ENCODE results near the gene SLC24A3. TPM values are rescaled to one million over a fixed set of nuclear protein-coding genes. Genes with fewer than 3 reads are reported as not detected.

SLC24A3 gene
- total and polyA plus RNA-seq, 2 experiments from 2014 or later: 0.81 to 2.5 TPM

DNA sequence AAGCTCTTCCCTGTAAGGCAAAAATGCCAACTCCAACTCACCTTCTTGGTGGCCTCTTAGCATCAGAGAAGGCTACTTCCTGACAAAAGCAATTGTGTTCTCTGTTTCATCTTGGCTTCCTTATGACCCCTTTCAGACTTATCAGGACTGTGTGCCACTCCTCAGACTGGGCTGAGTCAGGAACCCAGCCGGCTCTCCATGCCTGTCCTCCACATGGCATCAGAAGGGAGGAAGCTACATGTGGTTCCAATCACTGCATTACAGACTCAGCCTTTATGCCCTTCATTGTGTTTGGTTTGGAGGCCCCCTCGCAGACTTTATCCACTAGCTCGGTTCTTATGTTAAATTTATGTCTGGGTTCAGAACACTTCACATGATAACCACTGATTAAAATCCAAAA is 142.5 kb downstream of the SLC24A3 start:
- Histone ChIP-seq H3K4me3 (no peak overlapping the region), H3K27ac (ENCODE audit: low read depth) (no peak overlapping the region), H3K9me2 (ENCODE audit: insufficient read depth) (peaks cover 19% of the 10 kb centered on the region; the same call in 1 of the 2 replicates), H3K4me2 (no peak overlapping the region), H3K27me3 (ENCODE audit: insufficient read depth) (no peaks in the 10 kb centered on the region), H3K79me2 (replicated peaks; ENCODE audit: insufficient read depth) (no peaks in the 10 kb centered on the region), H3F3A (replicated peaks; ENCODE audit: low read depth) (no peaks in the 10 kb centered on the region), H4K20me1 (replicated peaks; ENCODE audit: insufficient read depth) (no peaks in the 10 kb centered on the region), H3K36me3 (ENCODE audit: insufficient read depth) (no peaks in the 10 kb centered on the region), H2AFZ (no peak overlapping the region), H3K4me1 (ENCODE audit: insufficient read depth) (no peaks in the 10 kb centered on the region)
- Mint-ChIP-seq H3K36me3 (ENCODE audit: low read depth) (no peaks in the 10 kb centered on the region), H3K4me3 (no peak overlapping the region), H3K4me1 (no peaks in the 10 kb centered on the region), H3K9me3 (no peaks in the 10 kb centered on the region), H3K27ac (peak overlapping the region; percentile 39; the same call in 1 of the 2 replicates), H3K27me3 (ENCODE audit: insufficient read depth, low read depth, poor library complexity) (no peaks in the 10 kb centered on the region)
- ATAC-seq (no peak), DNase-seq (ENCODE audit: low spot score) (no peak)
- TF ChIP-seq, protein P1, sequence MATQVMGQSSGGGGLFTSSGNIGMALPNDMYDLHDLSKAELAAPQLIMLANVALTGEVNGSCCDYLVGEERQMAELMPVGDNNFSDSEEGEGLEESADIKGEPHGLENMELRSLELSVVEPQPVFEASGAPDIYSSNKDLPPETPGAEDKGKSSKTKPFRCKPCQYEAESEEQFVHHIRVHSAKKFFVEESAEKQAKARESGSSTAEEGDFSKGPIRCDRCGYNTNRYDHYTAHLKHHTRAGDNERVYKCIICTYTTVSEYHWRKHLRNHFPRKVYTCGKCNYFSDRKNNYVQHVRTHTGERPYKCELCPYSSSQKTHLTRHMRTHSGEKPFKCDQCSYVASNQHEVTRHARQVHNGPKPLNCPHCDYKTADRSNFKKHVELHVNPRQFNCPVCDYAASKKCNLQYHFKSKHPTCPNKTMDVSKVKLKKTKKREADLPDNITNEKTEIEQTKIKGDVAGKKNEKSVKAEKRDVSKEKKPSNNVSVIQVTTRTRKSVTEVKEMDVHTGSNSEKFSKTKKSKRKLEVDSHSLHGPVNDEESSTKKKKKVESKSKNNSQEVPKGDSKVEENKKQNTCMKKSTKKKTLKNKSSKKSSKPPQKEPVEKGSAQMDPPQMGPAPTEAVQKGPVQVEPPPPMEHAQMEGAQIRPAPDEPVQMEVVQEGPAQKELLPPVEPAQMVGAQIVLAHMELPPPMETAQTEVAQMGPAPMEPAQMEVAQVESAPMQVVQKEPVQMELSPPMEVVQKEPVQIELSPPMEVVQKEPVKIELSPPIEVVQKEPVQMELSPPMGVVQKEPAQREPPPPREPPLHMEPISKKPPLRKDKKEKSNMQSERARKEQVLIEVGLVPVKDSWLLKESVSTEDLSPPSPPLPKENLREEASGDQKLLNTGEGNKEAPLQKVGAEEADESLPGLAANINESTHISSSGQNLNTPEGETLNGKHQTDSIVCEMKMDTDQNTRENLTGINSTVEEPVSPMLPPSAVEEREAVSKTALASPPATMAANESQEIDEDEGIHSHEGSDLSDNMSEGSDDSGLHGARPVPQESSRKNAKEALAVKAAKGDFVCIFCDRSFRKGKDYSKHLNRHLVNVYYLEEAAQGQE (IDR thresholded peaks at IDR 0.05; ENCODE audit: unreplicated experiment): no peak
- no peak for TF ChIP-seq POLR2AphosphoS5 (IDR thresholded peaks at IDR 0.05; ENCODE audit: low read depth)
- TF ChIP-seq NANOG (IDR thresholded peaks at IDR 0.05; ENCODE audit: borderline replicate concordance): no peak
- TF ChIP-seq EZH2 (IDR thresholded peaks at IDR 0.05; ENCODE audit: low read depth, unreplicated experiment): no peak
- TF ChIP-seq CREB1 (CRISPR knock-in tag; IDR thresholded peaks at IDR 0.05; ENCODE audit: low read depth): no peak
- TF ChIP-seq, protein P2, sequence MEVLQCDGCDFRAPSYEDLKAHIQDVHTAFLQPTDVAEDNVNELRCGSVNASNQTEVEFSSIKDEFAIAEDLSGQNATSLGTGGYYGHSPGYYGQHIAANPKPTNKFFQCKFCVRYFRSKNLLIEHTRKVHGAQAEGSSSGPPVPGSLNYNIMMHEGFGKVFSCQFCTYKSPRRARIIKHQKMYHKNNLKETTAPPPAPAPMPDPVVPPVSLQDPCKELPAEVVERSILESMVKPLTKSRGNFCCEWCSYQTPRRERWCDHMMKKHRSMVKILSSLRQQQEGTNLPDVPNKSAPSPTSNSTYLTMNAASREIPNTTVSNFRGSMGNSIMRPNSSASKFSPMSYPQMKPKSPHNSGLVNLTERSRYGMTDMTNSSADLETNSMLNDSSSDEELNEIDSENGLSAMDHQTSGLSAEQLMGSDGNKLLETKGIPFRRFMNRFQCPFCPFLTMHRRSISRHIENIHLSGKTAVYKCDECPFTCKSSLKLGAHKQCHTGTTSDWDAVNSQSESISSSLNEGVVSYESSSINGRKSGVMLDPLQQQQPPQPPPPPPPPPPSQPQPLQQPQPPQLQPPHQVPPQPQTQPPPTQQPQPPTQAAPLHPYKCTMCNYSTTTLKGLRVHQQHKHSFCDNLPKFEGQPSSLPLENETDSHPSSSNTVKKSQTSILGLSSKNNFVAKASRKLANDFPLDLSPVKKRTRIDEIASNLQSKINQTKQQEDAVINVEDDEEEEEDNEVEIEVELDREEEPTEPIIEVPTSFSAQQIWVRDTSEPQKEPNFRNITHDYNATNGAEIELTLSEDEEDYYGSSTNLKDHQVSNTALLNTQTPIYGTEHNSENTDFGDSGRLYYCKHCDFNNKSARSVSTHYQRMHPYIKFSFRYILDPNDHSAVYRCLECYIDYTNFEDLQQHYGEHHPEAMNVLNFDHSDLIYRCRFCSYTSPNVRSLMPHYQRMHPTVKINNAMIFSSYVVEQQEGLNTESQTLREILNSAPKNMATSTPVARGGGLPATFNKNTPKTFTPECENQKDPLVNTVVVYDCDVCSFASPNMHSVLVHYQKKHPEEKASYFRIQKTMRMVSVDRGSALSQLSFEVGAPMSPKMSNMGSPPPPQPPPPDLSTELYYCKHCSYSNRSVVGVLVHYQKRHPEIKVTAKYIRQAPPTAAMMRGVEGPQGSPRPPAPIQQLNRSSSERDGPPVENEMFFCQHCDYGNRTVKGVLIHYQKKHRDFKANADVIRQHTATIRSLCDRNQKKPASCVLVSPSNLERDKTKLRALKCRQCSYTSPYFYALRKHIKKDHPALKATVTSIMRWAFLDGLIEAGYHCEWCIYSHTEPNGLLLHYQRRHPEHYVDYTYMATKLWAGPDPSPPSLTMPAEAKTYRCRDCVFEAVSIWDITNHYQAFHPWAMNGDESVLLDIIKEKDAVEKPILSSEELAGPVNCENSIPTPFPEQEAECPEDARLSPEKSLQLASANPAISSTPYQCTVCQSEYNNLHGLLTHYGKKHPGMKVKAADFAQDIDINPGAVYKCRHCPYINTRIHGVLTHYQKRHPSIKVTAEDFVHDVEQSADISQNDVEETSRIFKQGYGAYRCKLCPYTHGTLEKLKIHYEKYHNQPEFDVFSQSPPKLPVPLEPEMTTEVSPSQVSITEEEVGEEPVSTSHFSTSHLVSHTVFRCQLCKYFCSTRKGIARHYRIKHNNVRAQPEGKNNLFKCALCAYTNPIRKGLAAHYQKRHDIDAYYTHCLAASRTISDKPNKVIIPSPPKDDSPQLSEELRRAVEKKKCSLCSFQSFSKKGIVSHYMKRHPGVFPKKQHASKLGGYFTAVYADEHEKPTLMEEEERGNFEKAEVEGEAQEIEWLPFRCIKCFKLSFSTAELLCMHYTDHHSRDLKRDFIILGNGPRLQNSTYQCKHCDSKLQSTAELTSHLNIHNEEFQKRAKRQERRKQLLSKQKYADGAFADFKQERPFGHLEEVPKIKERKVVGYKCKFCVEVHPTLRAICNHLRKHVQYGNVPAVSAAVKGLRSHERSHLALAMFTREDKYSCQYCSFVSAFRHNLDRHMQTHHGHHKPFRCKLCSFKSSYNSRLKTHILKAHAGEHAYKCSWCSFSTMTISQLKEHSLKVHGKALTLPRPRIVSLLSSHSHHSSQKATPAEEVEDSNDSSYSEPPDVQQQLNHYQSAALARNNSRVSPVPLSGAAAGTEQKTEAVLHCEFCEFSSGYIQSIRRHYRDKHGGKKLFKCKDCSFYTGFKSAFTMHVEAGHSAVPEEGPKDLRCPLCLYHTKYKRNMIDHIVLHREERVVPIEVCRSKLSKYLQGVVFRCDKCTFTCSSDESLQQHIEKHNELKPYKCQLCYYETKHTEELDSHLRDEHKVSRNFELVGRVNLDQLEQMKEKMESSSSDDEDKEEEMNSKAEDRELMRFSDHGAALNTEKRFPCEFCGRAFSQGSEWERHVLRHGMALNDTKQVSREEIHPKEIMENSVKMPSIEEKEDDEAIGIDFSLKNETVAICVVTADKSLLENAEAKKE (CRISPR knock-in tag; IDR thresholded peaks at IDR 0.05): no peak
- no peak for TF ChIP-seq EZH2phosphoT487 (IDR thresholded peaks at IDR 0.05; ENCODE audit: unreplicated experiment)
- TF ChIP-seq, protein P3, sequence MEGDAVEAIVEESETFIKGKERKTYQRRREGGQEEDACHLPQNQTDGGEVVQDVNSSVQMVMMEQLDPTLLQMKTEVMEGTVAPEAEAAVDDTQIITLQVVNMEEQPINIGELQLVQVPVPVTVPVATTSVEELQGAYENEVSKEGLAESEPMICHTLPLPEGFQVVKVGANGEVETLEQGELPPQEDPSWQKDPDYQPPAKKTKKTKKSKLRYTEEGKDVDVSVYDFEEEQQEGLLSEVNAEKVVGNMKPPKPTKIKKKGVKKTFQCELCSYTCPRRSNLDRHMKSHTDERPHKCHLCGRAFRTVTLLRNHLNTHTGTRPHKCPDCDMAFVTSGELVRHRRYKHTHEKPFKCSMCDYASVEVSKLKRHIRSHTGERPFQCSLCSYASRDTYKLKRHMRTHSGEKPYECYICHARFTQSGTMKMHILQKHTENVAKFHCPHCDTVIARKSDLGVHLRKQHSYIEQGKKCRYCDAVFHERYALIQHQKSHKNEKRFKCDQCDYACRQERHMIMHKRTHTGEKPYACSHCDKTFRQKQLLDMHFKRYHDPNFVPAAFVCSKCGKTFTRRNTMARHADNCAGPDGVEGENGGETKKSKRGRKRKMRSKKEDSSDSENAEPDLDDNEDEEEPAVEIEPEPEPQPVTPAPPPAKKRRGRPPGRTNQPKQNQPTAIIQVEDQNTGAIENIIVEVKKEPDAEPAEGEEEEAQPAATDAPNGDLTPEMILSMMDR (conservative IDR thresholded peaks at IDR 0.05; ENCODE audit: low read depth in 2 of 2): no peak
- TF ChIP-seq JUNB (IDR thresholded peaks at IDR 0.05; ENCODE audit: unreplicated experiment): no peak
- no peak for TF ChIP-seq ZNF114 (CRISPR knock-in tag; IDR thresholded peaks at IDR 0.05)
- TF ChIP-seq STAT1 (IDR thresholded peaks at IDR 0.05; ENCODE audit: unreplicated experiment): no peak
- TF ChIP-seq ZNF331 (CRISPR knock-in tag; IDR thresholded peaks at IDR 0.05; ENCODE audit: low read depth): no peak
- TF ChIP-seq, protein P4, sequence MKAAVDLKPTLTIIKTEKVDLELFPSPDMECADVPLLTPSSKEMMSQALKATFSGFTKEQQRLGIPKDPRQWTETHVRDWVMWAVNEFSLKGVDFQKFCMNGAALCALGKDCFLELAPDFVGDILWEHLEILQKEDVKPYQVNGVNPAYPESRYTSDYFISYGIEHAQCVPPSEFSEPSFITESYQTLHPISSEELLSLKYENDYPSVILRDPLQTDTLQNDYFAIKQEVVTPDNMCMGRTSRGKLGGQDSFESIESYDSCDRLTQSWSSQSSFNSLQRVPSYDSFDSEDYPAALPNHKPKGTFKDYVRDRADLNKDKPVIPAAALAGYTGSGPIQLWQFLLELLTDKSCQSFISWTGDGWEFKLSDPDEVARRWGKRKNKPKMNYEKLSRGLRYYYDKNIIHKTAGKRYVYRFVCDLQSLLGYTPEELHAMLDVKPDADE (IDR thresholded peaks at IDR 0.05): no peak
